ENCODE results near the gene TRIM2.

DNA sequence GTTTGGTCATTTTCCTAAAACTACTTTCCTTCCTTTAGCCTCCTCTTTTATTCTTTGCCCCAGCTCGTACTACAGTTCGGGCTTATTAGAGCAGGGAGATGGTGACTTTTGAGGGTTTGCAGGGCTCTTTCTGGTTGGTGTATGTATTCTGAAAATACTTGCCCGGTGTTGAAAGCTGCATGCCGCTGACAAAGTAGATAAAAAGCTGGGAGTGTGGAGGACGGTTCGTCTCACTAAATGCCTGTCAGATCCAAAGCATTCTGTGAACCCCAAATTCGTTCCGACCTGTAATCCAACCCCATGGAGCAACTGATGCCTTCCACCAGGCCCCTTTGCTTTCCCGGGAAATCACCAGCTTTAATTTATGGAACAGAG lies 19.2 kb downstream of the TRIM2 start:
- TF ChIP-seq, protein P1, sequence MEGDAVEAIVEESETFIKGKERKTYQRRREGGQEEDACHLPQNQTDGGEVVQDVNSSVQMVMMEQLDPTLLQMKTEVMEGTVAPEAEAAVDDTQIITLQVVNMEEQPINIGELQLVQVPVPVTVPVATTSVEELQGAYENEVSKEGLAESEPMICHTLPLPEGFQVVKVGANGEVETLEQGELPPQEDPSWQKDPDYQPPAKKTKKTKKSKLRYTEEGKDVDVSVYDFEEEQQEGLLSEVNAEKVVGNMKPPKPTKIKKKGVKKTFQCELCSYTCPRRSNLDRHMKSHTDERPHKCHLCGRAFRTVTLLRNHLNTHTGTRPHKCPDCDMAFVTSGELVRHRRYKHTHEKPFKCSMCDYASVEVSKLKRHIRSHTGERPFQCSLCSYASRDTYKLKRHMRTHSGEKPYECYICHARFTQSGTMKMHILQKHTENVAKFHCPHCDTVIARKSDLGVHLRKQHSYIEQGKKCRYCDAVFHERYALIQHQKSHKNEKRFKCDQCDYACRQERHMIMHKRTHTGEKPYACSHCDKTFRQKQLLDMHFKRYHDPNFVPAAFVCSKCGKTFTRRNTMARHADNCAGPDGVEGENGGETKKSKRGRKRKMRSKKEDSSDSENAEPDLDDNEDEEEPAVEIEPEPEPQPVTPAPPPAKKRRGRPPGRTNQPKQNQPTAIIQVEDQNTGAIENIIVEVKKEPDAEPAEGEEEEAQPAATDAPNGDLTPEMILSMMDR (optimal IDR thresholded peaks at IDR 0.05 in 1 of 3, IDR thresholded peaks at IDR 0.05 in 1 of 3, conservative IDR thresholded peaks at IDR 0.05 in 1 of 3; ENCODE audit: extremely low read depth in 1 of 3, insufficient read depth in 2 of 3, low read length in 3 of 3), result no peak
- no peak for TF ChIP-seq EZH2 (IDR thresholded peaks at IDR 0.05; ENCODE audit: low read length)
